H1 (cell line): ENCODE measurements around the gene SAG. TPM values are rescaled to one million over a fixed set of nuclear protein-coding genes. Genes with fewer than 3 reads are reported as not detected.

Source experiments
- CTCF ChIA-PET: fragments of 300-600 bp; sonication (Branson Sonifier 250); formaldehyde crosslinking; loops from one replicate; lab custom pipeline; 2021; ENCODE audit not compliant: partially characterized antibody; lab: Charles Lee
- POLR2A ChIA-PET: fragments of 300-600 bp; sonication (Branson Sonifier 250); formaldehyde crosslinking; loops from one replicate; lab custom pipeline; 2021; ENCODE audit warnings: inconsistent platforms; ENCODE audit not compliant: partially characterized antibody; lab: Charles Lee
- DNase-seq, 2 experiments: peaks; one replicate each; pipeline versions ENCODE4 v3.0.0 to v3.0.0-alpha.2; 2010 to 2022; ENCODE audit warnings: low spot score in 2 of 2, low read depth in 1 of 2, mixed read lengths in 1 of 2
- FAIRE-seq: peaks from 2 replicates; lab custom pipeline; 2011; peaks lifted over from hg19 to GRCh38; lab: Jason Lieb, UNC
- H2AFZ ChIP-seq: 2 replicates; pipeline ENCODE4 v1.8.1; 2012; ENCODE audit warnings: low read length, inconsistent platforms
- H2AK5ac ChIP-seq: 2 replicates; pipeline ENCODE4 v1.6.1; 2013; ENCODE audit warnings: low read depth, low read length
- H2BK120ac ChIP-seq: replicated peaks from 2 replicates; pipeline ENCODE3; 2013; ENCODE audit warnings: low read depth, low read length, inconsistent platforms
- H2BK12ac ChIP-seq: 2 replicates; pipeline ENCODE4 v1.6.1; 2013; ENCODE audit warnings: low read depth, low read length
- H2BK15ac ChIP-seq: 2 replicates; pipeline ENCODE4 v1.6.1; 2013; ENCODE audit warnings: low read length
- H2BK20ac ChIP-seq: 2 replicates; pipeline ENCODE4 v1.6.1; 2013; ENCODE audit warnings: low read length
- H2BK5ac ChIP-seq: 2 replicates; pipeline ENCODE4 v1.6.1; 2013; ENCODE audit warnings: low read depth, low read length
- H3K14ac ChIP-seq: 2 replicates; pipeline ENCODE4 v1.6.1; 2013; ENCODE audit warnings: inconsistent platforms; ENCODE audit not compliant: insufficient read length
- H3K18ac ChIP-seq: 2 replicates; pipeline ENCODE4 v1.6.1; 2013; ENCODE audit warnings: low read length; ENCODE audit errors: extremely low read depth
- H3K23ac ChIP-seq: 2 replicates; pipeline ENCODE4 v1.6.1; 2013; ENCODE audit warnings: inconsistent platforms; ENCODE audit not compliant: insufficient read length
- H3K23me2 ChIP-seq: 2 replicates; pipeline ENCODE4 v1.6.1; 2013; ENCODE audit warnings: low read depth, low read length
- H3K27ac ChIP-seq: 2 replicates; pipeline ENCODE4 v1.6.1; 2011; ENCODE audit warnings: low read depth, low read length, inconsistent platforms
- H3K27me3 ChIP-seq, 4 experiments: replicated peaks in 1 of 4; 1 replicate in 1 of 4; 2 replicates in 3 of 4; pipeline versions ENCODE4 v1.6.1 to v1.8.1; 2011 to 2013; ENCODE audit warnings: low read length in 3 of 4, mild to moderate bottlenecking in 3 of 4, inconsistent platforms in 2 of 4, mixed read lengths in 2 of 4, moderate library complexity in 1 of 4; ENCODE audit not compliant: control insufficient read depth in 3 of 4, insufficient read depth in 3 of 4; ENCODE audit errors: extremely low read depth in 1 of 4
- H3K36me3 ChIP-seq, 4 experiments: 2 replicates each; pipeline versions ENCODE4 v1.6.1 to v1.8.1; 2011 to 2013; ENCODE audit warnings: mild to moderate bottlenecking in 4 of 4, low read length in 3 of 4, moderate library complexity in 2 of 4, control low read depth in 1 of 4, inconsistent platforms in 1 of 4; ENCODE audit not compliant: insufficient read depth in 4 of 4, control insufficient read depth in 2 of 4
- H3K4ac ChIP-seq: replicated peaks from 2 replicates; pipeline ENCODE3; 2013; ENCODE audit warnings: low read length, low read depth, mixed read lengths, inconsistent platforms; ENCODE audit not compliant: insufficient read length
- H3K4me1 ChIP-seq, 4 experiments: replicated peaks in 1 of 4; 1 replicate in 1 of 4; 2 replicates in 3 of 4; pipeline versions ENCODE4 v1.6.1 to v1.8.1; 2011 to 2013; ENCODE audit warnings: low read length in 3 of 4, inconsistent platforms in 2 of 4, mixed read lengths in 1 of 4; ENCODE audit not compliant: insufficient read depth in 4 of 4, control insufficient read depth in 3 of 4
- H3K4me2 ChIP-seq, 2 experiments: 2 replicates each; pipeline versions ENCODE4 v1.6.1 to v1.8.1; 2011 to 2013; ENCODE audit warnings: low read depth in 2 of 2, low read length in 2 of 2, control low read depth in 1 of 2, inconsistent platforms in 1 of 2, mild to moderate bottlenecking in 1 of 2; ENCODE audit not compliant: insufficient read depth in 1 of 2
- H3K4me3 ChIP-seq, 4 experiments: fragments of 200-600, 300-600 bp in 1 of 4; sonication (generic), shearing (Covaris generic), sonication (Bioruptor Twin) in 1 of 4; 2 replicates each; pipeline versions ENCODE4 v1.5.1 to v1.8.1; 2011 to 2016; ENCODE audit warnings: low read length in 4 of 4, low read depth in 3 of 4, control low read depth in 2 of 4, inconsistent platforms in 2 of 4, mild to moderate bottlenecking in 2 of 4, mixed read lengths in 1 of 4, moderate library complexity in 1 of 4; ENCODE audit not compliant: insufficient read depth in 2 of 4; ENCODE audit errors: extremely low read depth in 1 of 4
- H3K56ac ChIP-seq: replicated peaks from 2 replicates; pipeline ENCODE3; 2013; ENCODE audit warnings: low read depth, mild to moderate bottlenecking, mixed read lengths, low read length, inconsistent platforms; ENCODE audit not compliant: insufficient read length
- H3K79me1 ChIP-seq: 2 replicates; pipeline ENCODE4 v1.6.1; 2013; ENCODE audit warnings: low read depth, low read length, control low read depth
- H3K79me2 ChIP-seq, 2 experiments: 2 replicates each; pipeline versions ENCODE4 v1.6.1 to v1.8.1; 2012 to 2013; ENCODE audit warnings: low read length in 2 of 2, mild to moderate bottlenecking in 2 of 2, inconsistent platforms in 1 of 2; ENCODE audit not compliant: insufficient read depth in 2 of 2, control insufficient read depth in 1 of 2
- H3K9ac ChIP-seq, 4 experiments: replicated peaks in 1 of 4; 1 replicate in 1 of 4; 2 replicates in 3 of 4; pipeline versions ENCODE4 v1.6.1 to v1.8.1; 2011 to 2013; ENCODE audit warnings: low read depth in 3 of 4, low read length in 3 of 4, control low read depth in 2 of 4, mild to moderate bottlenecking in 2 of 4, moderate library complexity in 2 of 4, inconsistent platforms in 1 of 4; ENCODE audit errors: extremely low read depth in 1 of 4
- H3K9me3 ChIP-seq, 2 experiments: 2 replicates each; pipeline versions ENCODE4 v1.6.1 to v1.8.1; 2012 to 2013; ENCODE audit warnings: mild to moderate bottlenecking in 2 of 2, moderate library complexity in 2 of 2, control low read depth in 1 of 2, inconsistent platforms in 1 of 2, low read depth in 1 of 2, low read length in 1 of 2, mixed read lengths in 1 of 2; ENCODE audit not compliant: insufficient read depth in 2 of 2
- H4K20me1 ChIP-seq, 2 experiments: replicated peaks in 1 of 2; 2 replicates each; pipeline versions ENCODE3 to v1.8.1; 2011 to 2013; ENCODE audit warnings: inconsistent platforms in 2 of 2, low read length in 2 of 2, mild to moderate bottlenecking in 1 of 2; ENCODE audit not compliant: insufficient read depth in 2 of 2, control insufficient read depth in 1 of 2
- H4K5ac ChIP-seq: 2 replicates; pipeline ENCODE4 v1.6.1; 2013; ENCODE audit warnings: low read length, low read depth, mixed read lengths, inconsistent platforms; ENCODE audit not compliant: insufficient read length
- H4K8ac ChIP-seq: 2 replicates; pipeline ENCODE4 v1.8.0; 2013; ENCODE audit warnings: mild to moderate bottlenecking, moderate library complexity, low read length, inconsistent platforms; ENCODE audit not compliant: insufficient read depth; ENCODE audit errors: extremely low read depth
- H4K91ac ChIP-seq: replicated peaks from 2 replicates; pipeline ENCODE3; 2013; ENCODE audit warnings: low read length, mixed read lengths, inconsistent platforms; ENCODE audit not compliant: insufficient read length
- BACH1 ChIP-seq: IDR thresholded peaks from 2 replicates; pipeline ENCODE4 v1.6.1; 2012; ENCODE audit warnings: low read length, improper control_type of control experiment
- CBX8 ChIP-seq: fragments of 300-800, 300-1000 bp; sonication (generic); IDR thresholded peaks from 2 replicates; pipeline ENCODE4 v1.7.1; 2016; ENCODE audit warnings: low read depth, low read length, borderline replicate concordance
- CEBPB ChIP-seq: IDR thresholded peaks from 2 replicates; pipeline ENCODE4 v1.6.1; 2012; ENCODE audit warnings: low read depth, low read length
- CHD1 ChIP-seq: IDR thresholded peaks from 2 replicates; pipeline ENCODE4 v1.6.1; 2012; ENCODE audit warnings: low read depth, low read length, improper control_type of control experiment
- GABPA ChIP-seq: IDR thresholded peaks from 2 replicates; pipeline ENCODE4 v1.6.1; 2011; ENCODE audit warnings: mild to moderate bottlenecking, low read length, moderate library complexity, borderline replicate concordance; ENCODE audit not compliant: insufficient read depth
- GTF2F1 ChIP-seq: IDR thresholded peaks from 2 replicates; pipeline ENCODE4 v1.6.1; 2012; ENCODE audit warnings: low read depth, low read length, improper control_type of control experiment, borderline replicate concordance
- NRF1 ChIP-seq: IDR thresholded peaks from 2 replicates; pipeline ENCODE4 v1.6.1; 2011; ENCODE audit warnings: mild to moderate bottlenecking, low read depth, low read length, improper control_type of control experiment
- POLR2AphosphoS5 ChIP-seq: IDR thresholded peaks from 2 replicates; pipeline ENCODE4 v1.6.1; 2011; ENCODE audit warnings: low read depth, low read length
- RAD21 ChIP-seq, 2 experiments: IDR thresholded peaks in 1 of 2; conservative IDR thresholded peaks in 1 of 2; 2 replicates each; pipeline ENCODE4 v1.6.1; 2011; ENCODE audit warnings: low read depth in 2 of 2, low read length in 2 of 2, improper control_type of control experiment in 1 of 2, inconsistent platforms in 1 of 2, mild to moderate bottlenecking in 1 of 2, moderate library complexity in 1 of 2
- SIRT6 ChIP-seq: IDR thresholded peaks from one replicate; pipeline ENCODE4 v1.7.1; 2012; ENCODE audit warnings: low read length, inconsistent platforms
- SIX5 ChIP-seq: IDR thresholded peaks from 2 replicates; pipeline ENCODE4 v1.6.1; 2011; ENCODE audit warnings: mild to moderate bottlenecking, low read depth, low read length
- SP1 ChIP-seq: IDR thresholded peaks from 2 replicates; pipeline ENCODE4 v1.6.1; 2011; ENCODE audit warnings: low read depth, low read length
- SUZ12 ChIP-seq: fragments of 200-600 bp; sonication (generic); IDR thresholded peaks from 2 replicates; pipeline ENCODE4 v1.6.1; 2012; ENCODE audit warnings: mild to moderate bottlenecking, inconsistent platforms, low read length, moderate library complexity, mixed read lengths
- WGBS, 2 experiments: shearing (Covaris generic) in 1 of 2; methylation state at CpG; one replicate each; pipeline versions ENCODE4 v1.1.6 to v1.1.7; 2013 to 2015; ENCODE audit warnings: low lambda C conversion rate in 2 of 2, mixed read lengths in 2 of 2, inconsistent platforms in 1 of 2, low coverage in 1 of 2, missing lambda C conversion rate in 1 of 2; ENCODE audit not compliant: insufficient replicate concordance in 2 of 2, insufficient coverage in 1 of 2, insufficient read length in 1 of 2; ENCODE audit errors: extremely low coverage in 1 of 2, missing lambda C conversion rate in 1 of 2; 5-methylcytosine and 5-hydroxymethylcytosine counted together
- polyA plus RNA-seq, 7 experiments: library from polyadenylated mRNA; depleted of rRNA in 3 of 7; stranded (reverse) in 5 of 7; unstranded in 2 of 7; fragments of >200 nt in 5 of 7; fragments of 200-250 nt in 2 of 7; gene quantifications; 1 replicate in 5 of 7; 2 replicates in 1 of 7; 4 replicates in 1 of 7; pipeline versions ENCODE4 v1.2.1 to v1.2.3, GENCODE V29; 2011 to 2013; ENCODE audit warnings: missing spikeins in 2 of 7, mixed read lengths in 2 of 7
- total RNA-seq: library from RNA; stranded (reverse); fragmentation: NEBNext Ultra II Directional; extraction: Animal tissue kit (Norgen Biotek cat#: 25700); gene quantifications from 2 replicates; pipeline ENCODE4 v1.2.1, GENCODE V29; 2021
- TF ChIP-seq, protein P1 (sequence below): IDR thresholded peaks from 2 replicates; pipeline ENCODE4 v1.6.1; 2011; ENCODE audit warnings: low read depth, mild to moderate bottlenecking, low read length; ENCODE audit not compliant: insufficient read depth
- TF ChIP-seq, protein P2 (sequence below): IDR thresholded peaks from 2 replicates; pipeline ENCODE4 v1.6.1; 2012; ENCODE audit warnings: inconsistent platforms

Gene SAG
- total and polyA plus RNA-seq, 2 of the 8 experiments (the other 6 are each of a cell fraction or from before 2014, with no cell fraction given), result not detected

DNA sequence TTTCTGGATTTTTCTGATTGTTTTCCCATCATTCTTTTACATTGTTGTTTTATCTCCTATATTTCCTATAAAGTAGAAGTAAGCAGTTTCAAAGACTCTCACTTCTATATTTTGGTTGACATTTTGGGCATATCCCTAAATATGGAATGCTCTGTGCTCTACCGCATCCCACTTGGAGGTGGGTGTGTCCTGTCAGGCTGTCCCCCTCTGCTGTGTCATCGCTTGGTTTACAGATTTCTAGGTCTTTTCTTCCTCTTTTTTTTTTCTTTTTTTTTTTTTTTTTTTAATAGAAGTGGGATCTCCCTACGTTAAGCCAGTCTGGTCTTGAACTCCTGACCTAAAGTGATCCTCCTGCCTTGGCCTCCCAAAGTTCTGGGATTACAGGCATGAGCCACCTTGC, 60.0 kb downstream of the SAG start:
- no peak overlapping the region for H3K14ac ChIP-seq
- no peaks in the 10 kb centered on the region for H3K36me3 ChIP-seq
- H2BK20ac ChIP-seq, result no peak overlapping the region
- H2BK5ac ChIP-seq, result no peak overlapping the region
- DNase-seq (no peak), FAIRE-seq (no peak)
- H2BK120ac ChIP-seq, result no peak overlapping the region
- no peak overlapping the region for H2BK15ac ChIP-seq
- H3K4me3 ChIP-seq, result no peak overlapping the region
- H3K27ac ChIP-seq, result no peak overlapping the region
- H4K91ac ChIP-seq, result no peak overlapping the region
- peaks cover 0 to 9% (median 3%) of the 10 kb centered on the region in 4 experiments; a peak in 5 of 7 replicates for H3K4me1 ChIP-seq
- peaks cover 0 to 1% of the 10 kb centered on the region in 2 experiments for H4K20me1 ChIP-seq
- no peak overlapping the region for H2BK12ac ChIP-seq
- H4K5ac ChIP-seq, result no peak overlapping the region
- 92% methylated on average over 3 of the region's 3 CpGs; no CpG with 5 or more reads in 1 of the 2 experiments for WGBS, 2 experiments
- no peak overlapping the region for H3K56ac ChIP-seq
- H4K8ac ChIP-seq, result no peak overlapping the region
- H3K79me2 ChIP-seq, result no peaks in the 10 kb centered on the region; a peak in 1 of 4 replicates
- H2AFZ ChIP-seq, result no peak overlapping the region
- CTCF ChIA-PET, result no interaction called here
- H3K4me2 ChIP-seq, result no peak overlapping the region
- H3K79me1 ChIP-seq, result no peaks in the 10 kb centered on the region
- H3K4ac ChIP-seq, result no peak overlapping the region
- POLR2A ChIA-PET, result no interaction called here
- H3K9ac ChIP-seq, result no peak overlapping the region
- no peaks in the 10 kb centered on the region for H3K23me2 ChIP-seq
- no peaks in the 10 kb centered on the region for H3K27me3 ChIP-seq
- H2AK5ac ChIP-seq, result no peak overlapping the region
- no peaks in the 10 kb centered on the region for H3K9me3 ChIP-seq
- H3K18ac ChIP-seq, result no peak overlapping the region
- no peak overlapping the region for H3K23ac ChIP-seq
- TF ChIP-seq, protein P1, sequence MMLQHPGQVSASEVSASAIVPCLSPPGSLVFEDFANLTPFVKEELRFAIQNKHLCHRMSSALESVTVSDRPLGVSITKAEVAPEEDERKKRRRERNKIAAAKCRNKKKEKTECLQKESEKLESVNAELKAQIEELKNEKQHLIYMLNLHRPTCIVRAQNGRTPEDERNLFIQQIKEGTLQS, result no peak
- TF ChIP-seq RAD21 (IDR thresholded peaks at IDR 0.05 in 1 of 2, conservative IDR thresholded peaks at IDR 0.05 in 1 of 2; ENCODE audit: low read depth in 2 of 2, low read length in 2 of 2) (no peak), GTF2F1 (no peak), SIX5 (no peak), CBX8 (no peak), CHD1 (no peak), SIRT6 (no peak), BACH1 (no peak), SP1 (no peak), CEBPB (no peak), SUZ12 (no peak), GABPA (no peak), NRF1 (no peak), POLR2AphosphoS5 (no peak)
- TF ChIP-seq, protein P2, sequence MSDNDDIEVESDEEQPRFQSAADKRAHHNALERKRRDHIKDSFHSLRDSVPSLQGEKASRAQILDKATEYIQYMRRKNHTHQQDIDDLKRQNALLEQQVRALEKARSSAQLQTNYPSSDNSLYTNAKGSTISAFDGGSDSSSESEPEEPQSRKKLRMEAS, result no peak
